ENCODE measurements around the gene APBA2.

- TF ChIP-seq POLR2A (IDR thresholded peaks at IDR 0.05) (no peak), CTCF (IDR thresholded peaks at IDR 0.05) (no peak)
Observed at GRCh38 chr15:28919201-28919635, 33.4 kb downstream of the APBA2 start.
